Nephron (organoid): Measurements from ENCODE around the gene BAIAP2.
A peak's percentile ranks its signal among the peaks of the same experiment; 100 is the strongest.

Experiments used
- H3K27ac Mint-ChIP-seq, 3 experiments: 2 replicates each; pipeline ENCODE4 v1.8.0; 2020; ENCODE audit warnings: mixed read lengths in 3 of 3, mild to moderate bottlenecking in 2 of 3, moderate library complexity in 1 of 3
- H3K27me3 Mint-ChIP-seq: 2 replicates; pipeline ENCODE4 v1.8.0; 2021; ENCODE audit warnings: low read depth, mild to moderate bottlenecking, moderate library complexity, mixed read lengths
- H3K36me3 Mint-ChIP-seq: 2 replicates; pipeline ENCODE4 v1.8.0; 2020; ENCODE audit warnings: low read depth, mixed read lengths
- H3K4me1 Mint-ChIP-seq: 2 replicates; pipeline ENCODE4 v1.8.0; 2020; ENCODE audit warnings: mixed read lengths
- H3K4me3 Mint-ChIP-seq, 3 experiments: 2 replicates each; pipeline ENCODE4 v1.8.0; 2020; ENCODE audit warnings: mild to moderate bottlenecking in 3 of 3, mixed read lengths in 3 of 3, moderate library complexity in 2 of 3
- H3K9me3 Mint-ChIP-seq: 2 replicates; pipeline ENCODE4 v1.8.0; 2020; ENCODE audit warnings: mixed read lengths
- CTCF ChIP-seq, 3 experiments: fragments of 200-600 bp; sonication (generic); IDR thresholded peaks; one replicate each; pipeline ENCODE4 v1.5.0; 2021; ENCODE audit warnings: antibody characterized with exemption in 3 of 3; ENCODE audit not compliant: unreplicated experiment in 3 of 3

The BAIAP2 gene

GRCh38 chr17:80990921-80991644 is 43.9 kb upstream of the BAIAP2 start:
- Mint-ChIP-seq H3K4me1 (peaks cover 7% of the 10 kb centered on the region), H3K27ac (peak overlapping the region in 1 of 3 experiments; percentile 62), H3K4me3 (peak overlapping the region; percentile 83 to 91 (median 88)), H3K27me3 (peaks cover 16% of the 10 kb centered on the region), H3K9me3 (no peaks in the 10 kb centered on the region), H3K36me3 (no peaks in the 10 kb centered on the region)
- no peak for TF ChIP-seq CTCF (IDR thresholded peaks at IDR 0.05; ENCODE audit: unreplicated experiment in 3 of 3)

- peak; percentile 11 to 23 (median 19) for TF ChIP-seq CTCF (IDR thresholded peaks at IDR 0.05; ENCODE audit: unreplicated experiment in 3 of 3)
- no peaks in the 10 kb centered on the region for H3K9me3 Mint-ChIP-seq
- peaks cover 14% of the 10 kb centered on the region for H3K27me3 Mint-ChIP-seq
- H3K36me3 Mint-ChIP-seq = peaks cover 4% of the 10 kb centered on the region
- peak within 1 kb of the TSS; percentile 83 to 91 (median 88) for H3K4me3 Mint-ChIP-seq
- peaks cover 7% of the 10 kb centered on the region for H3K4me1 Mint-ChIP-seq
- peak within 1 kb of the TSS in 1 of 3 experiments; percentile 62 for H3K27ac Mint-ChIP-seq
Observed at GRCh38 chr17:80991645-80992076, 43.3 kb upstream of the BAIAP2 start, which contains the start of gene CHMP6. Gene CHMP6, plus strand, starts transcription at chr17:80991841. Its CDS starts 78 bp downstream, at chr17:80991919.

DNA sequence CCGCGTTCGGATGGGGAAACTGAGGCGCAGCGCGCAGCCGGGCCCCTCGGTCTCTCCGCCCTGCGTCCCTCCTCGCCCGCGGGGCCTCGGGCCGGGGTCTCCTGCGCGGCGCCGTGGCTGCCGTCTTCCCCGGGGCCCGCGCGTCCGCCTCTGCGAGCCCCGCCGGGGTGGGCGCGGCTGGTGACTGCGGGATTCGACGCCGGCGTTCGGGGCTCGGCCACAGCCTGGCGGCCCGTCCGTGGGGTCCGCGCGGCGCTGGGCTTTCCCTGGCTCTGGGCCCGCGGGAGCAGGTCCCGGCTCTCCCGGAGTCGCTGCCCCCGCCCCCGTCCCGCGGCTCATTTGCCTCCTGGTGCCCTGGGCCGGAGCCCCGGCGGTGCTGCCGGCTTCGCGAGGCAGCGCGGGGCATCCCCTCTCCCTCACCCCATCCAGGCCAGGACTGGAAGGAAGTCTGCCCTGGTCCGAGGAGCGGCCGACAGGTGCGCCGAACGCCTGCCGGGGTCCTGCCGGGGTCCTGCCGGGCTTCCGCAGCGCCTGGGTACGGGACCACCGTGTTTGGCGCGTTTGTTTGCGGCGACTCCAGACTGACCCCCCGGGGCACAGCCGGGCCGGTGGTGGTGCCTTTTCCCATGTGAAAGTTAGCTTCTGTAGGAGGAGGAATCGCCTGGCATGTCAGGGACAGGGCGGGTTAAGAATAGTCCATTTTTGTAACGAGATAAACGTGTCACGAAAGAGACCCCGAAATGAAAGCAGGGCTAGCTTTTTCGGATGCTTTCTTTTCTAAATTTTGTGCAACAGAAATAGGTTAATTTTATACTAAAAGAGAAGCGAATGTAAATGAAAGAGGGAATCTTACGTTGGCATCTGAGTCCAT is 42.6 kb upstream of the BAIAP2 start:
- Mint-ChIP-seq H3K9me3 (no peaks in the 10 kb centered on the region), H3K4me1 (peaks cover 7% of the 10 kb centered on the region), H3K36me3 (peaks cover 4% of the 10 kb centered on the region), H3K27ac (peak overlapping the region in 1 of 3 experiments; percentile 73), H3K27me3 (peaks cover 14% of the 10 kb centered on the region), H3K4me3 (peak overlapping the region; percentile 82 to 91 (median 88))
- TF ChIP-seq CTCF (IDR thresholded peaks at IDR 0.05; ENCODE audit: unreplicated experiment in 3 of 3) = no peak

- peaks cover 14% of the 10 kb centered on the region for H3K27me3 Mint-ChIP-seq
- H3K9me3 Mint-ChIP-seq = no peaks in the 10 kb centered on the region
- peaks cover 4% of the 10 kb centered on the region for H3K36me3 Mint-ChIP-seq
- no peak for TF ChIP-seq CTCF (IDR thresholded peaks at IDR 0.05; ENCODE audit: unreplicated experiment in 3 of 3)
- peaks cover 7% of the 10 kb centered on the region for H3K4me1 Mint-ChIP-seq
- H3K4me3 Mint-ChIP-seq = peak overlapping the region; percentile 82 to 91 (median 88)
- peak overlapping the region in 1 of 3 experiments; percentile 73 for H3K27ac Mint-ChIP-seq
Observed at GRCh38 chr17:80992948-80993624, 41.9 kb upstream of the BAIAP2 start.

DNA sequence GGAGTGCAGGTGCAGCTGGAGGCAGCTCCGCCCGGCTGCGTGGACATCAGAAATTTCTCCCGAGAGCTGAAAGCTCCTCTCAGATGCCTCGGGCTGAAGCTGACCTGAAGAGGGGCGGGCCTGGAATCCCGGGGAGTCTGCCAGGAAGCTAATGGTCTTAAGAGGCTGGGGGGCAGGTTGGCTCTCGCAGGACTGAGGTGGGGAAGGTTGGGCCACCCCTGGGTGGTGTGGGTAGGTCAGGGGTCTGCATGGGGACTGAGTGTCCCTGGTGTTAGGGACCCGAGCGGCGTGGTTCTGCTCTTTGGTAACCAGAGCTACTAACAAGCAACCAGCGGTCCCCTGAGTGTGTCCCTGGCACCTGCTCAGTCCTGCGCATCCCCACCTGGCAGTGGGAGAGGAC is 39.8 kb upstream of the BAIAP2 start:
- H3K27ac Mint-ChIP-seq = no peak overlapping the region
- TF ChIP-seq CTCF (IDR thresholded peaks at IDR 0.05; ENCODE audit: unreplicated experiment in 3 of 3) = no peak
- peak overlapping the region in 2 of 3 experiments; percentile 24 to 57 for H3K4me3 Mint-ChIP-seq
- H3K4me1 Mint-ChIP-seq = peaks cover 7% of the 10 kb centered on the region
- H3K9me3 Mint-ChIP-seq = no peaks in the 10 kb centered on the region
- H3K27me3 Mint-ChIP-seq = peaks cover 8% of the 10 kb centered on the region
- peaks cover 11% of the 10 kb centered on the region for H3K36me3 Mint-ChIP-seq
